ENCODE measurements around the gene KCNK13.
A peak's percentile ranks its signal among the peaks of the same experiment; 100 is the strongest.
"Not testable (repeated sequence)": the region's sequence is repeated elsewhere in the genome, so short reads cannot be mapped to it uniquely, and the experiment has no call there.

Gene KCNK13

DNA sequence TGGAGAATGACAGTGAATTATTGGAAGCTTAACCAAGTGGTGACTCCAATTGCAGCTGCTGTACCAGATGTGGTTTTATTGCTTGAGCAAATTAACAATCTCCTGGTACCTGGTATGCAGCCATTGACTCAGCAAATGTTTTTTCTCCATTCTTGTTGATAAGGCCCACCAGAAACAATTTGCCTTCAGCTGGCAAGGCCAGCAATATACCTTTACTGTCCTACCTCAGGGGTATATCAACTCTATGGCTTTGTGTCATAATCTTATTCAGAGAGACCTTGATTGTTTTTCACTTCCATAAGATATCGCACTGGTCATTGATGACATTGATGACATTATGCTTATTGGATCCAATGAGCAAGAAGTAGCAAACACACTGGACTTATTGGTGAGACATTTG, 168.1 kb downstream of the KCNK13 start:
- H3K4me1 ChIP-seq (ENCODE audit: control insufficient read depth, insufficient read depth, low read length); POLR2A ChIA-PET; H3K9me3 ChIP-seq (ENCODE audit: control insufficient read depth, insufficient read depth, low read depth, low read length); H3K36me3 ChIP-seq (ENCODE audit: control insufficient read depth in 2 of 2, insufficient read depth in 1 of 2, low read length in 2 of 2); CTCF ChIA-PET; H3K4me3 ChIP-seq (ENCODE audit: low read depth, low read length); H3K27ac ChIP-seq (ENCODE audit: extremely low read depth, low read depth, low read length): not testable (repeated sequence)
- peak; percentile 92 for TF ChIP-seq ZNF157 (tag by site-specific recombination; IDR thresholded peaks at IDR 0.05)

Measured in HEK293 (cell line).